Measurements from ENCODE around the gene LMX1B.

LMX1B gene

GRCh38 chr9:126617823-126618165 lies 4.1 kb downstream of the LMX1B start:
- DNase-seq (ENCODE audit: low read depth in 2 of 2): no peak

- DNase-seq (ENCODE audit: low read depth in 2 of 2): no peak
These were observed 4.5 kb downstream of the LMX1B start for GRCh38 chr9:126618190-126618584.

- DNase-seq (ENCODE audit: low read depth in 2 of 2): no peak
These were observed 5.0 kb downstream of the LMX1B start for GRCh38 chr9:126618585-126619360.

- no peak for DNase-seq (ENCODE audit: low read depth in 2 of 2)
These were observed 5.8 kb downstream of the LMX1B start for GRCh38 chr9:126619361-126620135.

GRCh38 chr9:126620478-126620877 lies 6.8 kb downstream of the LMX1B start:
- no peak for DNase-seq (ENCODE audit: low read depth in 2 of 2)

DNA sequence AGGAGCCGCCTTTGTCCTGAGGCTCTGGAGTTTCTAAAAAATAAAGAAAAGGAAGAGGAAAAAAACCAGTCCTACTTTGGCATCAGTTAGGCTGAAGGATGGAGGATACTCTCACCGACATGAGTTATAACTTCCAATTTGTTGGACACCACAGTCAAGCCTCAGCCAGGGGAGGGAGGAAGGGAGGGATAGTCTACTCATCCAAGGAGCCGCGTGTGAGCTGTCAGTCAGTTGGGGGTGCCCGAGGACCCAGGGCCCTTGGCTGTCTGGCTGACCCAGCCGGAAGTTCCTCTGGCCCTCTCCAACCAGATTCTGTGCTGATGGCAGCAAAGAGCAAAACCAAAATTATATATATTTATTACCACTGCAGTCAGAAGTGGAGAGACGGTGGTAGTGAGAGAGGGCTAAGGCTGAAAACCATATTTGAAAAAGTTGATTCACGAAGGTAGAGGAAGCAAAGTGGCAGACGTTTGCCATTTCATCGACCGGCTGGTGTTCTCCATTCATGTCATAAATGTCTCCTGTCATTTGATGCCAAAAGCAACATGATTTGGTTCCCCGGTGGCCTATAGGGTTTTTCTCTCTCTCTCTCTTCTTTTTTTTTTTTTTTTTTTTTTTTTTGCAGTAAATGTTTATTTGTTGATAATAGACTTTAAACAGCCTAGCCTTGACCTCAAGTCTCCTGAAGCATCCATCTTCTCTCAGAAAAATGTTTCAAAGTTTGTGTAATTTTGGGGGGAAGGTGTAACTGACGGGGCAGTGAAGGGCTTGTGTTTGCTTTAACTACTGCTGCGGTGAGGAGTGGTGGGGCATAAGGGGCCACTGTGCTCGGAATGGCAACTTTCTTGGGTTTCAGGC lies 7.6 kb downstream of the LMX1B start:
- no peak for DNase-seq (ENCODE audit: low read depth in 2 of 2)

DNA sequence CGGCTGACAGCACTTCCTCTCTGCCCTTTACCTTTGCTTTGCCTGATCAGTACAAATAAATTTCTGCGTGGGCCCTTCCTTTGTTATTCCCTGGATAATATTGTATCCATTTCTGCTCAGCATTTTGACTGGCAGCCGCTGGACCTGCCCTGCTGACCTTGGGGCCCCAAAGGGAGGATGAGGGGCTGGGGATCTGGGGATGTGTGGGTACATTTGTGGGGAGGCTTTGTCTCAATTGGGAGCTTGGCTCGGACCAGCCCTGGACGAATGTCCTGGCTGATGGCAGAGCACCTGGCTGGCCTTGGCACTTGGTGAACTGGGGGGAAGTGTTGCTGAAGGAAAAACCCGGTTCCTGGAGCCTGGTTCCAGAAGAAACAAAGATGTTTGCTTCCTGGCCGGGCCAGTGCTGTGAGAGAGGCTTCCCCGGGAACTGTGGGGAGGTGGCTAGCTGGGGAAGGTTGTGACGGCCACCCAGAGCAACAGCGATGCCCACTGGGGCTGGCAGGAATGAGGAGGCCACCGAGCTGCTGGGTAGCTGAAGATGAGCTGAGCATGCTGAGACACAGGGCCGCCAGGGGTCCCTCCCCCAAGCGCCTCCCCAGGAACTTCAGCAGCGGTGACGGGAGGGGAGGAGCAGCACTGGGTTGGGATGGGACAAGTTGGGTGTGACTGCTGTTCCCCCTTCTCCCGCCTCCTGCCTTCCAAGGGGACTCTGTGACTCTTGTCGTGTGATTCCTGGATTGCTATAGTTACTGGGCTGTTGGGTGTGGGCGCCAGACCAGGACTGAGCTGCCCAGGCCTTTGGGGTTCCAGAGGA lies 8.4 kb downstream of the LMX1B start:
- no peak for DNase-seq (ENCODE audit: low read depth in 2 of 2)

GRCh38 chr9:126623314-126623666 lies 9.6 kb downstream of the LMX1B start:
- DNase-seq (ENCODE audit: low read depth in 2 of 2): no peak

DNA sequence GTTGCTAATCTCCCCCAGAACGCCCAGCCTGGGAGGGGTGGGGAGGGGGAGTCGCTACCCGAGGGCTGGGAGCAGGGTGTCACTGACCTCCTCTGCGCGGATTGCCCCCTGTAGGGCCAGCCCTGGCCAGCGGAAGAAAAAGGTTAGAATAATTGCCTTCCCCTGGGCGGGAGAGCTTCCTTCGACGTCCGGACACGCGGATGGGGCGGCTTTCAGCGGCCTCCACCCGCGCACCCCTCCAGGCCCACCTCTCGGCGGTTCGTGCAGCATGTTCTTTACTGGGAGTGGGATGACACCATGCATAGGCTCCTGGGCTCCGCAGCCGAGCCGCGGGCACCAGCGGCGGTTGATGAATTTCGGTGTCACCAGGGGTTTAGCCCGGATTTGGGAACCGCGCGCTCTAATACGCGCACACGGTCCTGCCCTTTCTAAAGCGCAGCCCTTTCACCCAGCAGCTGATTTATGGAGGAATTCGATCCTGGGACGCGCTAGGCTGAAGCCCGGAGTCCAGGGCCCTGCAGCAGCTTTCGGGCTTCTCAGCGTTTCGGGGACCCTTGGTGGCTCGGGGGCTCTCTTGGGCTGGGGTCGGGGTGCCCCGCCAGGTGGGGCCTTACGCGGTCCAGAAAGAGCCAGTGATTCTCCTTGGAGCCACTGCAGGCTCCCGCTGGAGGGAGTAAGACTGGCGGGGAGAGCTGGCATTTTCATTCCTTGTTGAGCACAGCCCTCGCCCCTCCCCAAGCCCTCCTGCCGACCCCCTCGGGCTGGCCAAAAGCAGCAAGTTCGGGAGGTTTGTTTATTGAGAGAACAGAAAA lies 10.1 kb downstream of the LMX1B start:
- no peak for DNase-seq (ENCODE audit: low read depth in 2 of 2)

GRCh38 chr9:126624479-126624826 lies 10.7 kb downstream of the LMX1B start:
- no peak for DNase-seq (ENCODE audit: low read depth in 2 of 2)

GRCh38 chr9:126624912-126625311 lies 11.2 kb downstream of the LMX1B start:
- no peak for DNase-seq (ENCODE audit: low read depth in 2 of 2)

DNA sequence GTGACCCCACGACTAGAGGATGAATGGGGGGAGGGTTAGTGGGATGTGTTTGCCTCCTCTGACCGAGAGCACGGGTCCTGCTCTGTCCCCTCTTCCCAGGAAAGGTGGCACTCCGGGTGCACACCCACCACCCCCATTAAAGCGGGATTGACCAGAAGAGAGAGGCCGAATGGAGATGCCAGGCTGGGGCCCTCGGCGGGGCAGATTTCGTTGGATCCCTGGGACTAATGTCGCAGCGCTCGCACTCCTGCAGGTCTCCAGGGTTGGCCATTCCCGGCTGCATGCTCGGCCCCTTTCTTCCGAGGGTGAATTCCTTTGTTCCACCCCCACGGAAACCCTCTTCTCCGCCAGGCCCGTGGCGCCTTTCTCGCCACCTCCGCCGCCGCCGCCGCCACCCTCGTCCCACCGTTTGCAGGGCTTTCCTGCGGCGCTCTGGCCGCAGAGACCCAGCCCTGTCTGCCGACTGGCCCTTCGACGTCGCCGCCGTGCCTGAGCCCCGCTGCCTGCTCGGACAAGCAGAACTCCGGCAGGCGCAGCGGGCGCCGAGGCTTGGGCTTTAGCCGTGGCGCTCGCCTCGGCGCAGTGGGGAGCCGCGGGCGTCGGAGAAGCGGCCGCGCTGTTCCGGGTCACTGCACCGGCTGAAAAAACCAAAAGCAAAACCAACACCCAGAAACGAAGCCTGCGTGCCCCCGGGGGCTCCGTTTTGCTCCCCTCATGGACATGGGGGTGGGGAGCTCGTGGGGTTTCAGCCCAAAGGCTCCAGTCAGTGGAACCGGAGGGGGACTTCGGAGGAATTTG lies 11.8 kb downstream of the LMX1B start:
- DNase-seq (ENCODE audit: low read depth in 2 of 2): no peak

DNA sequence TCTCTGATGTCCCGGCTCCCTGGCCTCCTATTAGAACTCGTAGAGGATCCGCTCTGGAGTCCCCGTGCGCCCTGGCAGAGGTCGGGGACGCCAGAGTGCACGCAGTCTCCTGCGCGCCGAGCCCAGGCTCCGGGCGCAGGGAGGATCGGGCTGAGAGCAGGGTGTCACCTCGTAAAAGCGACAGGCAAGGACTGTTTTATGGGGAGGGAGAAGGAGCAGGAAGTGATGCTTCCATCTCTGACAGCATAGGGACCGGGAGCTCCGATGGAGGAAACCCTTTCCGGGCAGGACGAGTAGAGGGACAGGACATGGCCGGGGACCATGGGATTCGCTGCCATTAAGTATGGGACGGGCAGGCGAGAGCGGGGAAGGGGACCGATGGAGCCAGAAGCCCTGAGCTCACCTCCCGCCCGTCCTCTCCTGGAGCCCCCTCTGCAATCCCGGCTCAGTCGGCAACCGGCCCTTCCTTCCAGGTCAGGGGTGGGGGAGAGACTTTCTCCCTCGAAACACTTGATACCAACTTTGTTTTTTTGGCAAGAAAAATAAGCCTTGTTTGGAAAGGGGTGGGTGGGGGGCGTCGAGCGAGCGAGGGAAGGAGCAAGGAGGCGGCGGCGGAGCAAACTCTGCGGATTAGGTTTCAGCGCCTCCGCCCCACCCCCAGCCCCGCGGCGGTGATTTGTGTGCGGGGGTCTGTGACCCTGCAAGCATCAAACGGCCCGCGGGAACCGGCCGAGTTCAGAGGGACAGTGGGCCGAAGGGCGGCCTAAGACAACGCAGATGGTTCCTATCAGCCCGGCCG lies 12.6 kb downstream of the LMX1B start:
- DNase-seq (ENCODE audit: low read depth in 2 of 2): no peak

- no peak for DNase-seq (ENCODE audit: low read depth in 2 of 2)
These were observed 13.2 kb downstream of the LMX1B start for GRCh38 chr9:126626926-126627233.

DNA sequence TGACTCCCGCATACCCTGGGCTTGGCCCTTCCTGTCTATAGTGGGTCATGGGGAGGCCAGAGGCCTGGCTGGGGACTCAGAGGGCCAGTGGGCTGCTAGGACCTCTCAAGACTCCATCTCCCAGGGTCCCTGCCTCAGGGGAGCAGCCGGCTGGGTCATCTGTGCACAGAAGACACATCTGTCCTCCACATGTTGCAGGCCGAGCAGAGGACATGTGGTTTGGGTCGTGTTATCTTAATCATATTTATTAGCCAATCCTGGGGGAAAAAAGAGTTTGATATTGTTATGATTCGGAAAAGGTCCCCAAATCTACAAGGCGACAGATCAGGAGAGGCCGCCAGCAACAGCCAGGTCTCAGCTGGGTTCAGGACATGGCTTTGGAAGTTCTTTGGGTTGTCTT lies 14.4 kb downstream of the LMX1B start:
- DNase-seq (ENCODE audit: low read depth in 2 of 2): no peak

DNA sequence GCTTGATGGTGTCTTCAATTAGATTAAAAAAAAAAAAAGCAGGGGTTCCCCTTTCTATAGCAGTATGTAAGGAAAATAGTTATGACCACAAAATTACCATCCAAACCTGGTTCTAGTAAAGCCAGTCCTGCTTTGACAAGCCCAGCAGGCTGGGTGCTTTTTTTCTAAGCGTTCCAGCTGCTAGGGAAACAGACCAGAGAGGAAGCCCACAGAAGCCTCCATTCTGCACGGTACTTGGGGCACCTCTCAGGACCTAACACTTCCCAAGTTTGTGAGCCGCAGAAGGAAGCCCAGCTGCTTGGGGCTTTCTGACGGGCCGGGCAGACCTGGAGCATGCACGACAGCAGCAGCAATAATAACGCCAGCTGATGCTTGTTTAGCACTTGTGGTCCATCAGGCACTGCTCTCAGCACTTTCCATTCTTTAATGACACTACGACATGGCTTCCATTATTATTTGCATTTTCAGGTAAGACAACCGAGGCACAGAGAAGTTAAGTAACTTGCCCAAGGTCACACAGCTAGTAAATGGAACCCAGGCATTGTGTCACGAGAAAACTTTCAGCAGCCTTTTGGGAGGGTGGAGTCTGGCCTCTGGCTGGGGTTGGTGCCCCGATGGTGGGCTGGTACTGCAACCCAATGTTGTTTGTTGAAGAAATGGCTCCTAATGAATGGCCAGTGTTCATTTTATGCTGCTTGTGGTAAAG lies 15.4 kb downstream of the LMX1B start:
- no peak for DNase-seq (ENCODE audit: low read depth in 2 of 2)

GRCh38 chr9:126630458-126631237 lies 16.9 kb downstream of the LMX1B start:
- DNase-seq (ENCODE audit: low read depth in 2 of 2): no peak

DNA sequence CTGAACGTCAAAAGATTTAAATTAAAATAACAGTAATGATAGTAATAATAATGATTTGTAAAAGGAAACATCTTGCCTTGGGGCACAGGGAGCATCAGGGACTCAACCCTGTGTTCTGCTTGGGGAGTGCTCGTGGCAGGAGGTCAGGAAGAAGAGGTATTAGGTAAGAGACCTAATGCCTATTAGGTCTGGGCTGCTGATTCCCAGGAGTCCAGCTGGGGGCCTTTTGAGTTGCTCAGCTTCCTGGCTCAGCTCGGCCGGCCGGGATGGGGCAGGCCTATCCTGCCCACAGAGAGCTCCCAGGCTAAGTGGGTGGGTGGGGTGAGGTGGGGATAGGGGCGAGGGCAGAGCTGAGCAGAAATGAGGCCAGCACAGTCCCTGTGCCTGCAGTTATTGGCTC lies 17.5 kb downstream of the LMX1B start:
- DNase-seq (ENCODE audit: low read depth in 2 of 2): no peak

All from activated CD8-positive, alpha-beta memory T cell treated with anti-CD3 and anti-CD28 coated beads for 4 hours (primary cell).